Stimulated activated CD4-positive, alpha-beta T cell treated with anti-CD3 and anti-CD28 coated beads, TNF-alpha, amount 100 ng/mL, for 4 hours (primary cell): ENCODE data around the gene TFAP2D.

ENCODE experiments used
- DNase-seq, 3 experiments: peaks; one replicate each; pipeline ENCODE4 v3.0.0-alpha.2; 2020; ENCODE audit warnings: low read depth in 3 of 3

Gene TFAP2D

DNA sequence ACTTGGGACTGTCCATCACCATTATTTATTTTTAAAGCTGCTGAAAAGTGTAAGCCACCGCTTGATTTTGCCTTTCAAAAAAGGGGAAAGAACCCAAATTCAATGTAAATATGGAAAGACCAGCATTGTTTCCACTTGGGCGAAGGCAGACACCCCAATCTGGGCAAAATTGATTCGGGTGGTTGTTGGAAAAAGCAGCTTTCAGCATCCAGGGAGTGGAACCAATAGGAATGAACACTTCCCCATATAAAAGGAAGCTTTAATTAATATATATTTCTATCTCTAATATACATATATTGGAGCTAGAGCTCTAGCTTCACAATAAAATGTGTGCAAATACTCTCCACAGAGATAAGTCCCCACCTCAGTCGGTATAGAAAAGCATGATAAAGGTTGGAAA, at the start of gene TFAP2D:
TSS of gene TFAP2D (plus strand) at position 301 of the 400 bp plus-strand sequence. CDS start 530 bp downstream, outside the sequence.
- DNase-seq: no peak

DNA sequence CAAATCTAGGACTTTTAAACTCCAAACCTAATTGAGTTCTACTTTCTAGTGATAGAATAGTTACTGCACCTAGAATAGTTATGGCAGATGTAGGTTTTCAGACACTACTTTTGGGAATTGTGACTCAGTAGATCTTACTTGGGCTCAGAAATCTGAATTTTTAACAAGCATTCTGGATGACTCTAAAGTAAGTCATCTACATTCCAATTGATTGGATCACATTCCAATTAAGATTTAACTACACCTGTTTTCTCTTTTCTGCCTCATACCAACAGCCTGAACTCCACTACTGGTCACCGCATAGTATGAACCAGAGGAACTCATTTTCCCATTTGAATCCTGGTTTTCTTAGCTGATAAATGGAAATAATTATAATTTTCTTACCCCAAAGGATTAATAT, 49.5 kb upstream of the TFAP2D start:
- DNase-seq: no peak

DNA sequence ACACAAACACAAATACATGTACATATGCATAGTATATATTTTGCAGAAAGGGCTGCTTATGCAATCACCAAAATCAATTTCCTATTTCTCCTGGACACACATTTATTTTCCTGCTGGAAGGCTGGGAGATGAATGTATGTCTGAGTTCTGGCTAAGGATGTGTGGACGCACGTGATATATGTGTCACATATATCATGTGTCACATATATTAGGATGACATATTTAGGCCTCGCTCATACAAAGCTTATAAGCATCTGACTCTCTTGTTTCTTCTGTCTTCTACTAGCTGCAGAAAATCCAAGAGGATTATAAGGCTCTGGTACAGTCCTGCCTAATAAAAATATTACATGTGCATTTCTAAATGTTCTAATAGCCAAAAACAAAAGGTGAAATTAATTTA, 47.2 kb upstream of the TFAP2D start:
- no peak for DNase-seq

DNA sequence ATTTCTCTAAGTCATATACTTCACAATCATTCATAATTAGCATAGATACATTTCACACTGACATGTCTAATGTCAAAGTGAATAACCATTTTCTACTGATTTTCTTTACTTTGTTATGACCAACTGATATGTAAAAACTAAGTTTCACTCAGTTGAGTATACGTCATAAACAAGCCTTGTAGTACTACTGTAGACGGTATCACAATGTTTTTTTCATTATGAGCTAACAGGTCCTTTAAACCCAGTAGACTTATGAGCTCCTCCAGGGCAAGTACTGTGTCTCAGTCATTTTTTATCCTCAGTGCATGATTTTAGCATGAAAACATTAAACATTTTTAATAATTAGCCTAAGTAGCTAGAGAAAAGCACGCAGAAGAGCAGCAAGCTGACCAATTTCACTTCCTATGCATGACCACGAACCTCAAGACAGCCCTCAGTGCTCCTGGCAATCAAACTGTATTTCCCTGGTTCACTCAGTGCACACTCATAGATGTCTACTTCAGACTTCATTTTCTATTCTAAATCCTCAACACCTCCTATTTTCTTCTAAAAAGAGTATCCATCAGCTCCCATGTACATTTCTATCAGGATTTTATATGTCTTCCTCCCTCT, 32.0 kb upstream of the TFAP2D start:
- DNase-seq: no peak

DNA sequence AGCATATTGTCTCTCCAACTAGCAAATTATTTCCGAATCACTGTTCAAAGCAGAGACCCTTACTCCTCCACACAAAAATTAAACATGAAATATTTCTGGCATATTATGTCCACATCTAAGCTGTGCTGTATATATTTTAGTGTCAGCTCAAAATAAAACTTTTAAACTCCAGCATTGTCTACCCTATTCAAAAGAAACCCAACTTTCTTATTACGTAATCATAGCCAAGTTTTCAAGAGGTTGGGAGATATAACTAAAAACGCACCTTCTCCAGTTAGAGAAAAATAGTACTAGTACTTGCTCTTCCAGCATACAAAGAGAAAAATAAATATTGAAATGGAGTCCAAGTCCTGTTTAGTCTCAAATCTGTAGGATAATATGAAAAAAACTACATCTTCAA, 24.1 kb upstream of the TFAP2D start:
- no peak for DNase-seq

DNA sequence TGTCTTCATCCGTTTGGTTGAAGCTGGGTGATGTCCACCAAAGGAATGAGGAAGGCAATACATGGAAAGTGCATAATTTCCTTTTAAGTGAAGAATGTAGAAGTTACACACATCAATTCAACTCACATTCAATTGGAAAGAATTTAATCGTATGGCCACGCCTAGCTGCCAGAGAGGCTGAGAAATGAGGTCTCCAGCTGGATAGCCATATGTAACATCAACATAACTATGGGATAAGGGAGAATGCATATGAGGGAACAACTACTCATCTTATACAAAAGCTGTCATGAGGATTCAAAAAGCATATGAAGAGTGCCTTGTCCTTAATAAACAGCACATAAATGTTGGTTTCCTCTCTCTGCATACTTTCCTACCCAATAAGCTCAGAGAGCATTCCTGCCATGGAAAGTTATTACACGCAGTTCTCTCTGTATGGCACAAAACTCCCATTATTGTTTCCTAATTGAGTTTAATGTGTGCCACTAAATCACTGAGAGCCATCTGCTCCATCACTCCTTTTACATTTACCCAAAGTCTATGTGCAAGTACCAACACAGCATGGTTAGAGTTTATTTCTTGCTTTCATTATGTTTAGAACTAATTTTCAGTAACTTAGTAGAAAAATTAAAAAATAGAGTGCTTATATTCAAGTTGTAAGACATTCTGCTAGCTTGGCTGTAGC, 21.4 kb upstream of the TFAP2D start:
- no peak for DNase-seq

DNA sequence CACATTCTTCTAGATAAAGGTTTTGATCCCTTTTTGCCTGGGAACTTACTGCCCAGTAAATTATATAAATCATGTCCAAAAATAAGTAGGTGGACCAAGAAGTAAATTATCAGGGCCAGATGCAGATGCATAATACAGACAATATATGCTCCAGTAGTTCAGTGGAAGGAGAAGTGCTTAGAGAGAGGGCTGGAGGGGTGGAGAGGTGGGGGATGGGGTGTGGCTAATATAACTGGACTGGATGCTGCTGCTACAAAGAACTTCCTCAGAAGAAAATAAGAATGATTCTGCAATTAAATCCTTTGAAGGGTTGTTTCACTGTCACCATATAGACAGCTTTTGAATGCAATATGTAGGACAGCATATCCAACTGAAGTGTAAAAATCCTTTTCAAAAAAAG, 14.8 kb upstream of the TFAP2D start:
- DNase-seq: no peak

DNA sequence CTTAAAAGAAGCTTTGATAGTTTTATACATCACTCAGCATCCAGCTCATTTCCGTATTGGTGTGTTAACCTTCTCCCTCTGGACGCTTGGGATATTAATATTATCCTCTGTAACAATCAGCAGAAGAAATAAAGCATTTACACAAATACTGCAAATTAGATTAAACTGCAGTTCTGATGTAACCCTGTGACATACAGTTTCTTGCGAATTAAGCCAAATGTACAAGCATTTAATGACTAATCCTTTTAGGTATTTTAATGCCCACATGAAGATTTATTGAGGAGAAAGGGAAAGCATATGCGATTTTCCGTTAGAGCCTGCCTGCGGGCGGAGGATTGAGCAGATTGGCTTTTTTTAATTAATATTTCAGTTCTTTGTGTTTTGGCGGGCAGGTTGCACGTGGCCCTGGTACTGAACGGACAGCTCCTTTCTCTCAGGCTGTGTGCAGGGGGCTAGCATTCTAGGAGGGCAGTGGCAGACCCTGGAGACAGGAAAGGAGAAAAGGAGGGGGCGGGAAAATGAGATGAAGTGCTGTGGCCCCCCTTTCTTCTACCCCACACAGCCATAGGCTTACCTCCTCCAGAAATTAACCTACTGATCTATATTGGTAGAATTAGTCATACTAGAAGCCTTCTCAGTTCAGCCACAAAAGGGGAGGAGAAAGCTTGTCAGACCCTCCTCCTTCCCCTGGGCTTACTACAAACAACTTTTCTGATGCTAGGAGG, 14.1 kb upstream of the TFAP2D start:
- DNase-seq: no peak

DNA sequence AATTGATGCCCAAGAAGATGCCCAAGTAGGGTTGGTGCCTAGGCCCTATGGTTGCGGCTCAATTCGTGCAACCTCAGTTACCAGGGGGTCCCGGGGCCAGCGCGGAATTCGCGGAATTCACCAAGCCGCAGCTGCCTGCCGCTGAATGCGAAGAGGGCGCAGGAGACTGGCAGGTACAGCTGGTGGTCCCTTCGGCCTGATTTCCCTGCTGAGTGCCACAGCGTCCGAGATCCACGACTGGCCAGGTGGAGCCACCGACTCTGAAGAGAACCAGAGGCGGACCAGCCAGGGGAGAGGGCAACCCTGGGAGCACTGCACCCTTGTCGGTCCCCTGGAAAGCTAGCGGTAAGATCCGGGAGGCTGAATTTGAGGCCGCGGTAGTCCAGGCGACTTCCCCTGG, 6.8 kb upstream of the TFAP2D start:
- no peak for DNase-seq

DNA sequence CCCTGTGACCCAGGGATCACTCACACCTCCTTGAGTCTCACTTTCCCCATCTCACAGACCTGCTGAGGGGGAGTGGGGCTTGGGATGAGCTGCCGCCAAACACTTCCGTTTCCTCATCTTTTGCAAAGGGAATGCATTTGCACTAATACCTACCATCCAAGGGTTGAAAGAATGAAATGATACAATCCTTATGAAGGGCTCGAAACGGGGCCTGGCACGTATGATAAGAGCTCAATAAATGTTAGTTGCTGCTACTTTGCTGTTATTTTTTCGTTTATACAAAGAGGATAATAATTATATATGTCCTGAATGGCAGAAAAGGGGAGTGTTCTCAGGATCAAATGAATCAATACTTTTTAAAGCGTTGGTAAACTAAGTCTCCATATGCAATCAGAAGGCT, 6.1 kb upstream of the TFAP2D start:
- DNase-seq: no peak

DNA sequence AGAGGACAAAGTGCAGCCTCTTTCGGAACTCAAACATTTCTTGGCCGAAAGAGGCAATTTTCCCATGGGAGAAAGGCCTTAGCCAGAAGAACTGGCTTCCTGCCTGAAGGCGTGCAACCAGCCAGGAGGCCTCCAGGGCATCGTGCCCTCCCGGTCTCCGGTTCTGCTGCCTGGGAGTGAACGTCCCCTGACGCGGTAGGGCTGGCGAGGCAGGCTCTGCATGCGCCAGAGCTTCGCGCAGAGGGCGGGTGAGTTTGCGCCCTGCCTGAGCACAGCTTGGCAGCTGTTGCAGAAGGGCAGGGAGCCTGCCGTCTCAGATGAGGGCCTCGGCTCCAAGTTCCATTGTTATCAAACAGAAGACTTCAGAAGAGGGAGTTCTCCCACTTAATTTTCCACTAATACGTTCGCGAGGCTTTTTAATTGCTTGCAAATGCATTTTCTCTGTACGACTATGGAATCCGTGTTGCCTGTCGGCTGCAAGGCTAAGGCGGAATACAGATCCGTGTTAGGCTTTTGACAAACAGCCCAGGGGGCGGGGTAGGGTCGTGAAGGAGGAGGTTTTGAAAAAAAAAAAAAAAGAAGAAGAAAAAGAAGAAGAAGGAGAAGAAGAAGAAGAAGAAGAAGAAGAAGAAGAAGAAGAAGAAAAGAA, 5.5 kb upstream of the TFAP2D start:
- DNase-seq: no peak

DNA sequence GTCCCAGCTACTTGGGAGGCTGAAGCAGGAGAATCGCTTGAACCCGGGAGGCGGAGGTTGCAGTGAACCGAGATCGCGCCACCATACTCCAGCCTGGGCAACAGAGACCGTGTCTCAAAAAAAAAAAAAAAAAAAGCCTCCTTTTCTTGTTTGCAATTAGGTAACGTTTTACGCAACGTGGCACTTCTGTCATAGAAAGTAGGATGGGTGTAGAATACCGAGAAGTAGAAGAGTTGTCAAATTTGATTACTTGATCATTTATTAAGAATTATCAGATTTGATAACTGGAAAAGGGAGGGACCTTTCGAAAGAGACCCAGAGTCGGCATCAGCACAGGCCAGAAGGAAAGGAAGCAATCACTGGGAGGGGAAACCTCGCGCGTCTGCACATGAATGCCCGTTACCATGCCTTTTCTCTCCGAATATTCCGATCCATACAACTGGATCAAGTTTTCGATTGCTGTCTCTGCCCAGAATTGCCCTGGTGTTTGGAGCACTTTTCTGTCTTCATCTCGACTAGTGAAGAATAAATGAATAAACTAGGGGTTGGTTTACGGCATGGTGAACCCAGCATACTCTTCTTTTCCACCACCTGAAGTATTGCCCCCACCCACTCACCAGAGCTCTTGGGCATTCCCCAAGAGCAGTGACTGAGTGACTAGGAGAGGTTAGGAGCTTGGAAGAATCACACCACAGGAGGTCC, 4.5 kb upstream of the TFAP2D start:
- DNase-seq: no peak

DNA sequence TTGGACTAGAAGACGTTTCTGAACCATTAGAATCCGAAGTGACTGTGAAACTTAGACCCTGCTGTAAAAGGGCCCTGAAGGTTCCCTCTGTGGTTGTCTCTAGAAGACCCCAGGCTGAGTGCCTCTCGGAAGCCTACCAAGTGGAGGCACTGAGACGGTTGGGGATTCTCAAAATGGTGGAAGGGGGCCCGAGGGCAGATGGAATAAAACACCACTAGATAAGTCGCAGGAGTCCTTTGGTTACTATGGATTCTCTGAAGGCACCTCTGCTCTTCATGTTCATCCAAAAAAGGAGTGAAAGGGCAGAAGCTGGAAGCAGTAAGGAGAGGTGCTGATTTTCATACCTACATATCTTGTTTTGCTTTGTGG, 4.0 kb upstream of the TFAP2D start:
- no peak for DNase-seq

DNA sequence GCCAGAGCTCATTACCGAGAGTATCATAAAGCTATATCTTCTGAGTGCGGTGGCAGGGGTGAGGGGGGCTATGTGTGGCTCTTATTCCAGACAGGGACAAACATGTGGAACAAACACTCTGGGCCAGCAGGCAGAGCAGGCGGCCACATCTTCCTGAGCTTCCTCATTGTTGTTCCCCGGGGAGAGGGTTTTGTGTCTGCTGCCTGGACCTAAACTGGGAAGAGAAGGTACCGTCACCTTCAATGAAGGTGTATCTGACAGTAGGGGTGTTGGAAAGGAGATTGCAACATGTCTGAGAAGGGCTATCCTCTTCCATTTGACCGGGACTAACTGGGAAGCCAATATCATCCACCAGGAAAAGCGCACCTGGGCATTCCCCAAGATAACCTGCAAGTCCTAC, 1.6 kb upstream of the TFAP2D start:
- DNase-seq: no peak

DNA sequence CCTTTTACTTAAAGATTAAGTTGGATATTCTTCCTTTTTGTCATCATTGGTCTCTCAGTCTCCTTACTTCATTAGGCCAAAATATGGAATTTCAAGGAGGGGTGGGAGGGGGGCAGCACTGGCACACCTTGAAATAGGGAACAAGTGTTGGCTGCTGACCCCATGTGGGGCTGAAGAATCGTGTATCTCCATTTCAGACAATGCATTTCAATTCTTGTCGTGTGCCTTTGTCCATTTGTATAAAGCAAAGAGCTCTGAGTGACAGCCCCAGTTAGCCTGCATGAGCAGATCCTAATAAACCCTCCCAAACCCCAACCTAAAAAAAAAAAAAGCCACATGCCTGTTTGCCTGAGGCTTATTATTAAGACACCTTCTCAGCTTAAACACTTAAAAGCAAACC, 1.0 kb upstream of the TFAP2D start:
- DNase-seq: no peak

DNA sequence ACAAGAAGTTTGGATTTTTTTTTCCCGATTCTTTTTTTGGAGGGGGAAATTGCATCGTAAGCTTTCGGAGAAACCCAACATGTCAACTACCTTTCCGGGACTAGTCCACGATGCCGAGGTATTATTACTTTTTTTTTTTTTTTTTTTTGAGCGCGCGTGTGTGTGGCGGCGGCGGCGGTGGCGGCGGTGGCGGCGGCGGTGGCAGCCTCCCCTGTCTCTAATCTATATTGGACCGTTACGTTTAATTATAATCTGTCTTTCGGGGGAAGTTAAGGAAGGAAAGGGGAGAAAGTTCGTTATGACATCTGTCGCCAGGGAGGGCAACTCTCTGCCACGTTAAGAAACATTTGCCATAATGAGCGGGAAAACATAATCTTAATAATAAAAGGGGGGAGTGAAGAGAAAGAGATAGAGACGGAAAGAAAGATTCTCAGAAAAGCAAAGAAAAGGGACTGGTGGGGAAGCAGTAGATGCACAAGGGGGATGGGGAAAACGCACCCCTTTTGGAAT, 706 bp downstream of the TFAP2D start:
- DNase-seq: no peak

DNA sequence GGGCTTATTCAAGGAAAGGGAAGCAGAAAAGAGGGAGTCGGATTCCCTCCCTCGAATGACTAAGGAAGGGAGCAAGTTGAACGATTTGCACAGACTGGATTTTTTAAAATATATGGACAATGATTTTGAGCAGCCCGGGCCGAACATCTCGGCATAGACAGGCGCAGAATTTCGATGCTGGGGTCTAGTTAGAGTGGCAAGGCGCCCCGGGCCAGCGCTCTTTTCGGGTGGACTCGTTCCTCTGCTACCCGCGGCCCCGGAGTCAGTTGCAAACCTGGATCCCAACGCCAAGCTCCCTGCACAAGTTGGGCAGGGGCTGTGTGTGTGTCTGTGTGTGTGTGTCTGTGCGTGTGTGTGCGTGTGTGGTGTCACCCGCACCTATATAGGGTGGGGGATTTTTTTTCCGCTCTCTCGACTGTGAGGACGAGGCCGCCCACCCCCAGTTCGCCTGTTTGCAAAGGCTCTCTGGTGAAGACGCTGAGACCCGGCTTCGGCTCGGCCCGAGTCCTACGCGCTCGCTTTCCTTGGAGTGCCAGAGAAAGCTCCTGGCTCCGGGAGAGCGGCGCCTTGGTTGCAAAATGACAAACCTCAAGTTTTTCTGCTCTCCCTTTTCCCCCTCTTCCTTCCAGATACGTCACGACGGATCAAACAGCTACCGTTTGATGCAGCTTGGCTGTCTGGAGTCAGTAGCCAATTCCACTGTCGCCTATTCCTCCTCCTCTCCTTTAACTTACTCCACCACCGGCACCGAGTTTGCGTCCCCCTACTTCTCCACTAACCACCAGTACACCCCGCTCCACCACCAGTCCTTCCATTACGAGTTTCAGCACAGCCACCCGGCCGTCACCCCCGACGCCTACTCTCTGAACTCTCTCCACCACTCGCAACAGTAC, 1.4 kb downstream of the TFAP2D start:
- no peak for DNase-seq

DNA sequence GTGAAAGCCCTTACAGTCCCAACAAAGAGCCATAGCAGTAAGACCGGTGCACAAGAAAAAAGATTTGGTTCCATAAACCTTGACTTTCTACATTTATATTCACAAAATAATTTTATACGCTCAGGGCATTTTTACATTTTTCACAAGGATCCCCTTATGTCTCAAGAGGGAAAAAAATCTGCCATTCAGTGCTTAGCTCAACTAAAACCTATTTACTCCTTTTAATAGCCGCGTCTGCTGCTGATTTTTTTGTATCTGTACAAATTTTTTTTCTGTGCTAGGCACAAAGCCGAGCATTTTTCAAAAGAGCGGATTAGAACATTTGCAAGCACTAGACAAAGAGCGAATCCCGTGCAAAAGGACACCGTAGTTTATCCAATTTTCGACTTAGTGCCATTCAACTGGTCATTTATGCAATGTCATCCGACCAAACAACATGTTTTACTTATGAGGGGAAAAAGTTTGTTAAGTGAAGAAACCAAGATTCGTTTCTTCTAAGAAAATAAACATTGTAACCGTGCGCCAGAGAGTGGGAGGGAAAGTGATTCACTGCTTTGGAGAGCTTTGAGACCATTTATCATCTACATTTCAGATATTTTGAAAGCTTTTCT, 3.7 kb downstream of the TFAP2D start:
- DNase-seq: no peak

DNA sequence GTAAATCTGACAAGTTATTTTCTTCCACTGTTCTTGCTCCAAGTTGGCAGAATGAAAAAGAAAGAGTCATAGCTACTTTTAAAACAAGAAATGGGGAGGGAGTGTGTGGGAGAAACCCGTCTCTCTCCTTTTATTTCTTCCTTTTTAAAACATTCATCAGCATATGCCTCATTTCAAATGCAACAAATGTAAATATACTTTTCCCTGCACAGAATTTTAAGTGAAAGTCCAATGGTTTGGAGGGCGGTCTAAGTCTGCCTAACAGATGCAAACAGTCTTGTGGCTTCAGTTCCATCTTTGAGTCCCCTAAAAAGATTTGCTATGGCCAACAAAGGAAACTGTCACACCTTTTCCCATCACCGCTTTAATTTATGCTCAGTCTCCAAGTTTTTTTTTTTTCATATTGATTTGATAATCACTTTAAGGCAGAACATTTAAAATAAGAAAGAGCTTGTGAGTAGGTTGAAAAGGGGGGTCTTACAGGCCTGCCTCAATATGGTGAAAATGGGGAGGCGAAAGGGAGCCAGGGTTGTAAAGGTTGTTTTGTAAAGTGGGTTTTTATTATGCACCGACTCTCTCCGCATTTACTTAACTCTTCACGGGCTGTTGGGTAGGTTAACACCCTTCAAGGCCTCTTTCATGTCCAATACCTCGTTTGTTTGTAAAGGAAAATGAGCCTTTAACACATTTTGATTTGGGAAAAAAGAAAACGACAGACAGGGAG, 4.6 kb downstream of the TFAP2D start:
- no peak for DNase-seq

DNA sequence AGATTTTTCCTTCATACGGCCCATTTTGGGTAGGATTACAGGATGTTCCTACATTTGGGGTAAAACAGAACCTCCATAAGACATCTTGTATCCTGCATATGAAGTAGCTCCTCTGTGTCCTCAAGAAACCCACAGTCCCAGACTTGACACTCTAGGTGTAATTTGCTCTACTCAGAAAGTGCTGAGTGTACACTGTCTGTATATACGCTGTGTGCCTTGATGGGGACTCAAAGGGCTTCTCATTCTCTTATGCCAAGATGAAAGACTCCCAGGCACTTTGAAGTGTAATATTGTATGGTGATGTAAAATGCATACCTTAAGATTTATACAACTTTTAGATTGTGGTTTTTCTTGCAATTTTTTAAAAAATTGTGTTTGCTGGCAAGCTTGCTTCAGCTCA, 5.2 kb downstream of the TFAP2D start:
- DNase-seq: no peak
